LNCaP clone FGC (cell line): ENCODE results near the gene DDO.

Experiments
- DNase-seq: peaks from one replicate; pipeline ENCODE4 v3.0.0-alpha.2; 2011; ENCODE audit warnings: low read depth
- H3K4me3 ChIP-seq: 2 replicates; pipeline ENCODE4 v1.5.1; 2011; ENCODE audit warnings: mild to moderate bottlenecking, low read depth, low read length, control low read depth
- TF ChIP-seq, protein P1 (sequence below): IDR thresholded peaks from 2 replicates; pipeline ENCODE4 v1.5.1; 2012; ENCODE audit warnings: mild to moderate bottlenecking; ENCODE audit not compliant: control insufficient read depth, insufficient read depth; ENCODE audit errors: extremely low read depth

DDO gene

DNA sequence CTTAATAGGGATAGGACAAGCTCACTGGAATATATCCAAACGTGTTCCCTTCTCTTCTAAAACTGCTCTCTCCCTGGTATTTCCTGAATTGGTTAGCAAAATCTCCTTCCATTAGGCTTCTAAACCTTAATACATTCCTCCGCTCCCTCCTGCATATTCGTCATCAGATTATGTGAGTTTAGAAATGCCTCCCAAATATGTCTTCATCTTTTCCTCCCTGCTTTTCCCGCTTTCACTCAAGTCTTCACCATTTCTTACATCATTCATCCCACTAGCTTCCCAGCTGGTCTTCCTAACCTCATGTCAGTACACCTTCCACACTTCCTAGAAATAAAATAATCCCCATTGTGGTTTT lies 34.1 kb upstream of the DDO start:
- H3K4me3 ChIP-seq: no peak overlapping the region
- TF ChIP-seq, protein P1, sequence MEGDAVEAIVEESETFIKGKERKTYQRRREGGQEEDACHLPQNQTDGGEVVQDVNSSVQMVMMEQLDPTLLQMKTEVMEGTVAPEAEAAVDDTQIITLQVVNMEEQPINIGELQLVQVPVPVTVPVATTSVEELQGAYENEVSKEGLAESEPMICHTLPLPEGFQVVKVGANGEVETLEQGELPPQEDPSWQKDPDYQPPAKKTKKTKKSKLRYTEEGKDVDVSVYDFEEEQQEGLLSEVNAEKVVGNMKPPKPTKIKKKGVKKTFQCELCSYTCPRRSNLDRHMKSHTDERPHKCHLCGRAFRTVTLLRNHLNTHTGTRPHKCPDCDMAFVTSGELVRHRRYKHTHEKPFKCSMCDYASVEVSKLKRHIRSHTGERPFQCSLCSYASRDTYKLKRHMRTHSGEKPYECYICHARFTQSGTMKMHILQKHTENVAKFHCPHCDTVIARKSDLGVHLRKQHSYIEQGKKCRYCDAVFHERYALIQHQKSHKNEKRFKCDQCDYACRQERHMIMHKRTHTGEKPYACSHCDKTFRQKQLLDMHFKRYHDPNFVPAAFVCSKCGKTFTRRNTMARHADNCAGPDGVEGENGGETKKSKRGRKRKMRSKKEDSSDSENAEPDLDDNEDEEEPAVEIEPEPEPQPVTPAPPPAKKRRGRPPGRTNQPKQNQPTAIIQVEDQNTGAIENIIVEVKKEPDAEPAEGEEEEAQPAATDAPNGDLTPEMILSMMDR: no peak
- DNase-seq: no peak

DNA sequence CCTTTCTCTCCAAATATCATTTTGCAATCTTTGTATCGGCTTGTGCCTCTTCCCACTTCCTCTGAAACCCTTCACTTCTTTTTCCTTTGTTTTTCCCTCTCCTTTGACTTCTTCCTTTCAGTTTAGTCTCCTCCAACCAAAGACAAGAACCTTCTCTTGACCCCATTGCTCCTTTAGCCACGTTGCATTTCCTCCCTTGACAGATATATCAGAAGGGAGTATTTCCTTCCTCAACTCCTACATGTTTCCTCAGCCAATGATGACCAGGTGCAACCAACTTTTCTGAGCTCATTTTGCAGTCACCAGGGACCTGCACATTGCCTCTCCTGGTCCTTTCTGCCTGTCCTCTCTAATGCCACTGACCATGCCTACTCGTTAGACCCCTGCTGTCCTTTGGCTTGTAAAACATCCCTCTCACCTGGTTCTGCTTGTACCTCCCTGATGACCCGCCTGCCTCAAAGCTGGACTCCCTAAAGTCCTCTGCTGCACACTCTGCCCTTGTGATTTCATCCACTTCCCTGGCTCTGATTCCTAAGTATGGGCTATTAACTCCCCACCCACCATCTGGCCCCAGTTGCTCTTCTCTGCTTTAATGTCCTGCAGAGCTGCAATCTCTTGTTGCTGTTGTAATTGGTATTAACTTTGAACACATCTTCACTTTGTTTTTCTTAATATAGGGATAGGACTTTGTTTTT lies 33.6 kb upstream of the DDO start:
- TF ChIP-seq, protein P1: no peak
- no peak overlapping the region for H3K4me3 ChIP-seq
- DNase-seq: no peak

DNA sequence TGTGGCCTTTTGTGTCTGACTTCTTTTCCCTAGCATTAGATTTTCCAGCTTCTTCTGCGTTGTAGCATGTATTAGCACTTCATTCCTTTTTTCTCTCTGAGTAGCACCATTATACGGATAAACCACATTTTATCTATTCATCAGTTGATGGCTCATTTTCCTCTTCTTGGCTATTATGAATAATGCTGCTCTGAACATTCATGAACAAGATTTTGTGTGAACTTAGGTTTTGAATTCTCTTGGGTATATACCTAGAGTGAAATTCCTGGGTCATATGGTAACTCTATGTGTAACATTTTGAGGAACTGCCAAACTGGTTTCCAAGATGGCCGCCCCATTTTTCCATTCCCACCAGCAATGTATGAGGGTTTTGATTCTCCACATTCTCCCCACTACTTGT lies 32.4 kb upstream of the DDO start:
- DNase-seq: no peak
- H3K4me3 ChIP-seq: no peak overlapping the region
- TF ChIP-seq, protein P1: no peak

DNA sequence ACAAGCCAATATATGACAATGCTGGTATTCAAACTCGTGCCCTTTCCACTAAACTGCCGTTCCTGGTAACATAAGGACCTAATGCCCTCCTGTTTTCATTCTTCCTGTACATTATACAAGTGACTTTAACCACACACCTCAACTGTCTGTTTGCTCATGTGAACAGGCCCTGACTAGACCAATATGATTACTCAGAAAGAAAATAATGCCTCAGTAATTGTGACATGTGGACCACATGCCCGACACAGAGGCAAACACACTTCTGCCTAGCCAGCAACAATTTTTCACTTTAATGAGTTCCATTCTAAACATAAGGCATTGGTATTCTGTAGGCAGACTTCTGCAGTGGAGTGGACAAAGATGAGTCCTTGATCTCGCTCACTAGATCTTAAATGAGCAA lies 31.0 kb upstream of the DDO start:
- H3K4me3 ChIP-seq: no peak overlapping the region
- TF ChIP-seq, protein P1: no peak
- no peak for DNase-seq

DNA sequence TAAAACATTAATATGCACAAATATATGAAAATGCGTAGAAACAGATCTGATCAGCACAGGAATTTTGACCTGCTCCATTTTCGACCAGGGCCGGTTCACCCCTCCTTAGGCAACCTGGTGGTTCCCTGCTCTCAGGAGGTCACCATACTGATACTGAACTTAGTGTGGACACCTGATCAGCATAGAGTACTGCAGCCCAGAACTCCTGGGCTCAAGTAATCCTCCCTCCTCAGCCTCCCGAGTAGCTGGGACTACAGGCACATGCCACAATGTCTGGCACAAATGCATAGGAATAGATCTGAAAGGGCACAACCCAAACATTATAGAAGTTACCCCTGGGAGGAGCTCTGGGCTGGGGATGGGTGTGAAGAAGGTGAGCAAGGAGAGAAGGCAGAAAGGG lies 24.7 kb upstream of the DDO start:
- H3K4me3 ChIP-seq: no peak overlapping the region
- TF ChIP-seq, protein P1: no peak
- no peak for DNase-seq

DNA sequence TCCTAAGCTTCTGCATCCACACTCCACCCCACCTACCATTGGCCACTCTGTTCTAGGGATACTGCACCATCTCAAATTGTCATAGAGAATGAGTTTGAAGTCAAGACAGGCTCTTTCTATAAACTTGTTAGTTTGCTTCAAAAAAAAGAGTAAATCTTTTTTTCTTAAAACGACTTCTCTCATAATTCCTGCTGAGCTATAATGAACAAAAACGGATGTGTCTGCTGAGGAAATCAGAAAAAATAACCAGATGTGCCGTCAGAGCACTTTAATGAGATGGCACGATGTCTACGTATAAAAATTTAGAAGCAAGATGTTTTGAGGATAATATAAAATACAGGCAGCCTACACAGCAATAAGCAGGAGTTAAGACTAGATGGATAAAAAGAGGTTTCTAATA lies 24.0 kb upstream of the DDO start:
- no peak overlapping the region for H3K4me3 ChIP-seq
- DNase-seq: no peak
- TF ChIP-seq, protein P1: no peak

DNA sequence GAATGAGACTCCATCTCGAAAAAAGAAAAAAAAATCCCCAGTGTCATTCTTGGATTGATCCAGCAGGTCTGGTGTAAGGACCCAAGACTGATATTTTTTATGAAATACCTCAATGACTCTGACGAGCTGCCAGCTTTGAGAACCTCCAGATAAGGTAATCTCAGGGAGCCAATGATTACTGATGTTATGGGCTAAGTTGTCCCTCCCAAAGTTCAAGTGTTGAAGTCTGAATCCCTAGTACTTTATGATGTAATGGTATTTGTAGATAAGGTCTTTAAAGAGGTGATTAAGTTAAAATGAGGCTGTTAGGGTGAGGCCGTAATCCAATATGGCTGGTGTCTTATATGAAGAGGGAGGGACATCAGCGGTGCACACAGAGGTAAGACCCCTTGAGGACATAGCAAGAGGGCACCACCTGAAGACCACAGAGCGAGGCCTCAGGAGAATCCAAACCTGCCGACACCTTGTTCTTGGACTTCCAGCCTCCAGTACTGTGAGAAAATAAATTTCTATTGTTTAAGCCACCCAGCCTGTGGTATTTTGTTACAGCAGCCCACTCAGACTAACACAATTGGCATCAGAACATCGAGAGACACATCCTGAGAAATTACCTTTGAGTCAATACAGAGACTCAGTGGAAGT lies 19.7 kb upstream of the DDO start:
- DNase-seq: no peak
- no peak overlapping the region for H3K4me3 ChIP-seq
- TF ChIP-seq, protein P1: no peak
